Measurements from ENCODE around the gene MYRFL.
A peak's percentile ranks its signal among the peaks of the same experiment; 100 is the strongest.

The MYRFL gene

GRCh38 chr12:69935651-69936100 is 110.6 kb downstream of the MYRFL start:
- no peak for DNase-seq

- DNase-seq: no peak
Observed at GRCh38 chr12:69936214-69936731, 111.2 kb downstream of the MYRFL start.

GRCh38 chr12:69936766-69937165 is 111.7 kb downstream of the MYRFL start:
- DNase-seq: no peak

- DNase-seq: no peak
Observed at GRCh38 chr12:69947123-69947522, 122.1 kb downstream of the MYRFL start.

- no peak for DNase-seq
Observed at GRCh38 chr12:69947897-69948296, 122.9 kb downstream of the MYRFL start.

- DNase-seq: no peak
Observed at GRCh38 chr12:69948851-69949250, 123.8 kb downstream of the MYRFL start.

GRCh38 chr12:69949311-69950002 is 124.4 kb downstream of the MYRFL start:
- DNase-seq: no peak

GRCh38 chr12:69951108-69951507 is 126.1 kb downstream of the MYRFL start:
- DNase-seq: no peak

- DNase-seq: no peak
Observed at GRCh38 chr12:69952890-69953289, 127.9 kb downstream of the MYRFL start.

GRCh38 chr12:69961246-69961645 is 136.2 kb downstream of the MYRFL start:
- DNase-seq: no peak

GRCh38 chr12:69966409-69966808 is 141.4 kb downstream of the MYRFL start:
- no peak for DNase-seq

GRCh38 chr12:69966839-69967238 is 141.8 kb downstream of the MYRFL start:
- no peak for DNase-seq

GRCh38 chr12:69969011-69969410 is 144.0 kb downstream of the MYRFL start:
- DNase-seq: no peak

GRCh38 chr12:69972136-69972535 is 147.1 kb downstream of the MYRFL start:
- no peak for DNase-seq

GRCh38 chr12:69978020-69978419 is 153.0 kb downstream of the MYRFL start:
- no peak for DNase-seq

GRCh38 chr12:69981881-69982475 is 157.0 kb downstream of the MYRFL start:
- peak; percentile 11 for DNase-seq

- no peak for DNase-seq
Observed at GRCh38 chr12:69984241-69984640, 159.2 kb downstream of the MYRFL start.

GRCh38 chr12:69985656-69986055 is 160.6 kb downstream of the MYRFL start:
- no peak for DNase-seq

GRCh38 chr12:69986114-69986513 is 161.1 kb downstream of the MYRFL start:
- no peak for DNase-seq

- DNase-seq: no peak
Observed at GRCh38 chr12:69987579-69988091, 162.6 kb downstream of the MYRFL start.

- DNase-seq: no peak
Observed at GRCh38 chr12:69988481-69989321, 163.7 kb downstream of the MYRFL start.

- DNase-seq: no peak
Observed at GRCh38 chr12:69991690-69992288, 166.8 kb downstream of the MYRFL start.

GRCh38 chr12:69993433-69993832 is 168.4 kb downstream of the MYRFL start:
- DNase-seq: no peak

Data from GF-D8 (cell line).